HG03196 (cell line): ENCODE data around the gene CNNM1.

ENCODE experiments used
- ATAC-seq: cut with Tn5 transposase; IDR thresholded peaks from one replicate; pipeline ENCODE4 v1.9.1; 2021; ENCODE audit not compliant: unreplicated experiment

The CNNM1 gene

GRCh38 chr10:99412099-99412498, 82.9 kb downstream of the CNNM1 start:
- ATAC-seq, result no peak

GRCh38 chr10:99418910-99419624, 89.9 kb downstream of the CNNM1 start:
- no peak for ATAC-seq

- no peak for ATAC-seq
Measured at GRCh38 chr10:99419688-99420087, 90.5 kb downstream of the CNNM1 start.

GRCh38 chr10:99421233-99421739, 92.1 kb downstream of the CNNM1 start:
- ATAC-seq, result no peak

DNA sequence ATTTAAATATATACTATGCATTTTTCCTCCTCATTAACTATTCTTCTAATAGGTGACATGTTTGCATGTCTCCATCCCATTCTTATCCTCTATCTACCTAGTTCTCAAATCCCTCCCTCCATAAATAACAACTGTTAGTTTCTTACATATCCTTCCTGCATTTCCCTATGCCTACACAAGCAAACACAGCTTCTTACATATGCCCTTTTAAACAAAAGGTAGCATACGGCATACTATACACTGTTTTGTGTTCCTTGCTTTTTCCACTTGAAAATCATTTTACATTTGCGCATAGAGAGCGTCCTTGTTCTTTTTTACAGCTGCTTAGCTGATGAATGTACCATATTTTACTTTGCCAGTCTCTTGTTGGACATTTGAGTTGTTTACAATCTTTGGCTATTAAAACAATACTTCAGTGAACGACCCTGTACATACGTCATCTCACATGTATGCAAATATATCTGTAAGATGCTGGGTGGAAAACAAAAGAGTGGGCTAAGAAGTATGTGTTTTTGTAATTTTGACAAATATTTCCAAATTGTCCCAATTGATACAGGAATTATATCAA, 93.5 kb downstream of the CNNM1 start:
- no peak for ATAC-seq

- ATAC-seq, result no peak
Measured at GRCh38 chr10:99424656-99425055, 95.5 kb downstream of the CNNM1 start.

DNA sequence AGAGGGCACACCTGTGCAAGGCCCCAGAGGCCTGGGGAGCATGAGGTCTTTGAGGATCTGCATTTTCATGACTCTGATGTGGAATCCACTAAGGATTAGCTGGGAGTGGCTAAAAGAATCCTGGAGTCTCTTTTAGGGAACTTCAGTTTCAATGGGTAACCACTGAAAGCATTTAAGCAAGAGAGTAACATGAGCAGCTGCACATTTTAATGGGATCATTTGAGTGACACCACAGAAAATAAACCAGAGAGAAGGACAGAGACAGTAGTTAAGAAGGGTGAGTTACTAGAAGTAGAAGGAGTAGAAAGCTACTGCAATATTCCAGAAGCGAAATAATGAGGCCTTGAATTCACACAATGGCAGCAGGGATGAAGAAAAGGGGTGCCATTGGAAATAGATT, 96.0 kb downstream of the CNNM1 start:
- ATAC-seq, result no peak

- ATAC-seq, result no peak
Measured at GRCh38 chr10:99426689-99427088, 97.5 kb downstream of the CNNM1 start.

- no peak for ATAC-seq
Measured at GRCh38 chr10:99427566-99428190, 98.5 kb downstream of the CNNM1 start.

DNA sequence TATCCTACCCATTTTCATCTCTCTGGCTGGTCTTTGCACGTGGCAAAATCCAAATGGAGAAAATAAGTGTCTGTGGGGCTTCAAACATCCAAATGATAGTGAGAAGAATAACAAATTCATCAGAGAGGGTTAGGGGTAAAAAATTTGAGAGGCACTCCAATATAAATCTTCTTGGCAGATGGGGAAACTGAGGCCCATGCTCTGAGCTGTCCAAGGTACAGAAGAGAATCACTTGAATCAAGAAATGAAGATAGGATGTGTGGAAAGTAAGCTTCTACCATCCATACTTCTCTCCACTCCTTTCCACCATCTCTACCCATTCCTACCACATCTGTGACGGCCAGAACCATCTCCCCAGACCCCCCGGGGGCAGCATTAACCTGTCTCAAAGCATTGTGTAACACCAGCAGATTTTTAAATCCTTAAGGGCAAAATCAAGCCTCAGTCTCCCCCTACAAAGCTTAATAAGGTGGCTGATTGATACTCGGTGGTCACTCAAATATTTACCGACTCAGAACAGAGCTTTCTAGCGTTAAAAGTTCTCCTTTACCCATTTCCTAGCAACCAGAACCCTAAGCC, 100.5 kb downstream of the CNNM1 start:
- ATAC-seq, result no peak

DNA sequence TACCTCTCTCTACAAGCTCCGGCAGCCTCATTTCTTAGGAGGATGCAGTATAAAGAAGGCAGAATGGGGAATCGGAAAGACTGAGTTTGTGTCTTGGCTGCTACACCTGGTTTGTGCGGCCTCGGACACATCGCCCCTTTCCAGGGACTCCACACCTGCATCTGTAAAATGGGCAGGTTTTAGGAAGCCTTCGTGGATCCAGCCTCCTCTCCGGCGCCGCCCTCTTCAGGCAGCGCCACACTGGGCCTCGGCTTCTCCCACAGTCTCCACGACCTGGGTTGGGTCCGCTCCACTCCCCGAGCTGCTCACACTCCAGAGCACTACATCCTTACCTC, 100.9 kb downstream of the CNNM1 start:
- ATAC-seq, result peak; percentile 5

GRCh38 chr10:99430451-99431189, 101.5 kb downstream of the CNNM1 start, which contains the start of gene GOT1:
GOT1 (minus strand) TSS chr10:99430624; CDS start chr10:99430565, 59 bp downstream.
- peak; percentile 97 for ATAC-seq

DNA sequence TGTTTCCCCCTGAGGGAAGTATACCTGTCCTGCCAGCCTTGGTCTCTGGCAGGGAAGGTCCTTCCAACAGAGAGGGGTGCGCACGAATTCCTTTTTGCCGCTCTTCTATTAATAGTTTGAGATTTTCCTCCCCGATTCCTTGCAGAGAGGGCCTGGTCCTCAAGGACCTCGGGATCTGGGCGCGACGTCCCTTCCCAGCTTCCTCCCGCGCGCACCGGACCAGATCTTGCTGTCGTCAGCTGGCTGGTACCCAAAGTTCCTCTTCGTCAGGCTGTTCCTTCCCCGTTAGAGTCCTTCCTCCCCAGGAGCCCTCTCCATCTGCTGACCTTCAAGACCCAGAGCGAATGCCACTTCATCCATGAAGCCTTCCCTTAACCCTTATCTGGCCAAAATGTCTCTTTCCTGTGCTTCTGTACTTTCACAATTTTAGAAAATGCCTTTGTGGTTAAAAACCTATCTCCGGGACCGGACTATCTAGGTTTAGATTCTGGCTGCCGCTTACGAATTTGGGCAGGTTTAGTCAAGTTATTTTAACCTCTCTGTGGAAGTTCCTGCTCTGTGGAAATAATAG, 102.1 kb downstream of the CNNM1 start:
- no peak for ATAC-seq

- ATAC-seq, result no peak
Measured at GRCh38 chr10:99432047-99432446, 102.9 kb downstream of the CNNM1 start.

DNA sequence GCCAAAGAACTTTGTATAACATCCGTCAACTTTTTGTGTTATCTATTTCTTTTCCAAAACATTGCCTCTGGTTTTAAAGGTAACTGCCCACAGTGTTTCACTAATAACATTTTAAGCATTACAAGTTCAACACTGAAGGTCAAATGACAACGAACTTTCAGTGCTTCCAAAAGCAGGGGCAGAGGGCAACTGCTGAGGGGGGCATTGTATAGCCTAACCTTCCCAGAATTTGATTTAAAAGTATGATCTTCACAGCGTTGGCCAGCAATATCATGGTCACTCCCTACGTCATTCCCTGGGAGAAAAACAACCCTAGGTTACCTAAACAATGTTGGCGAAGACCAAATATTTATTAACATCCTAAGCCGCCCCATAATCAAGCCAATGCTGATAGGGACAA, 103.7 kb downstream of the CNNM1 start:
- no peak for ATAC-seq

GRCh38 chr10:99433378-99434020, 104.3 kb downstream of the CNNM1 start:
- ATAC-seq, result no peak

DNA sequence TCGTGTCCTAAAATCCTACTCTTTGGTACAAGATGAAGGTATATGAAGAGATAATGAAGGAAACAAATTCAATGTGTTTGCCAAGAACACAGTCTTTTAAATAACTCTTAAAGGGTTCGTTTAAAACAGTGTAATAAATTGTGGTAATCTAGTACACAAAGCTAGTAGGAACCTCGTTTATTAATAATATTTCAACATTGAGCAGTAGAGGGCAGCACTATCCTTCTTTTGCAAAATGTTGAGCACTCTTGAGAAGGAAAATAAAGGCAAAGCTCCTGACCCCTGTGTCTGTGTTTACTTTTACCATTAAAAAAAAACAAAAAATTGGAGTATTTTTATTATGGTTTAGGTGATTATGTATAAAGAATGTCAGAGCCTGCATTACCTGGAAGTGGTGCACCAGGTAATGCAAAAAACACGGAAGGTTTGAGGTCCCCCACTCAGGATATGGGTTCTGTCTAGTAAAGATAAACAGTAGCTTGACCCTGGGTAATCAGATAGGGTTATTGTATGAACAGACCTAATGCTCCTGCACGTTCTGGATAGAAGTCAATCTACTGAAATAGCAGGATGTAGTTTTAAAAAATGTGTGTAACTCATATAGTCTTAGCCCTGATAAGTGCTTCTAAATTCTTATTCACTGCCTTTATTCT, 107.0 kb downstream of the CNNM1 start:
- ATAC-seq, result no peak

DNA sequence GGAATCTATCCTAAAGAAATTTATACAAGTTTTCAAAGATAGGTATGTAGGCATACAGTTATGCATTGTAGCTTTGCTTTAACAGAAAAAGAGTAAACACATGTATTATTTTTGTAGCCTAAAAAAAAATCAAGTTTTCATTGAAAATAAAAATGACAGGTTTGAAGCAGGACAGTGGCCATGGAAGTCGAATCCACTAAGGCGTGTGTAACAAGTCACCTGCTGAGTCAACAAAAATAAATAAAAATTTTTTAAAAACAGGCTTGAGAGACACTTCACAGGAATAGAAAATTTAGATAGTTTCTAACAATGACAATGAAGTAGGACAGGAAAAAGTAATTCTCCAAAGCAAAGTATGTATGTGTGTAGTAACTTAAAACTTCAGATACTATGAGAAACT, 109.7 kb downstream of the CNNM1 start:
- no peak for ATAC-seq

DNA sequence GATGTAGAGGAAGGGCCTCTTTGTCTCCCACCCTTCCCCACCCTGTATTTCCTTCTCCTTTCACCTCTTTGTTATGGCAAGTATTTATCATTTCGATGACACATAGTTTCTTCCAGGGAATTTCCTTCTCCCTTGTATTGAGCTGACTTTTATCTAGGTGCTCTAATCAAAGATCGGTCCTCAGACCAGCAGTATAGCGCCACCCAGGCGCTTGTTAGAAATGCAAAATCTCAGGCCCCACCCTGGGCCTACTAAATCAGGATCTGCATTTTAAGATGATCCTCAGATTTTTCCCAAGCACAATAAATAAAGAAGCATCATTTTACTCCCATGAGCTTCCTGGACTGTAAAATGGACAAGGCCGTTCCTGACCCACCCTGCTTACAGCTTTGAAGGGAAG, 113.2 kb downstream of the CNNM1 start:
- no peak for ATAC-seq

GRCh38 chr10:99443500-99443899, 114.3 kb downstream of the CNNM1 start:
- no peak for ATAC-seq
